Measurements from ENCODE around the gene TNNI2.

GRCh38 chr11:1847006-1847735 is 8.4 kb downstream of the TNNI2 start:
- TF ChIP-seq CTCF (IDR thresholded peaks at IDR 0.05): no peak
- no peak for TF ChIP-seq EP300 (IDR thresholded peaks at IDR 0.05)
- TF ChIP-seq POLR2A (IDR thresholded peaks at IDR 0.05): no peak
